ENCODE measurements around the gene KCNMB2. TPM values are rescaled to one million over a fixed set of nuclear protein-coding genes. Genes with fewer than 3 reads are reported as not detected.
A peak's percentile ranks its signal among the peaks of the same experiment; 100 is the strongest.
"Not testable (repeated sequence)": the region's sequence is repeated elsewhere in the genome, so short reads cannot be mapped to it uniquely, and the experiment has no call there.

Gene KCNMB2
- 25.2 TPM for polyA plus RNA-seq (ENCODE audit: insufficient read length)
- long read RNA-seq, donor 1, transcript KCNMB2-201 (4 exons, 2,271 nt) = major isoform, 10 of 10 reads
- long read RNA-seq, donor 1, partial matches to known transcripts = 0 of 10 reads
- long read RNA-seq, donor 1, other reads (novel, unspliced or antisense) = 0 of 10 reads
- long read RNA-seq, donor 2, transcript KCNMB2-201 (4 exons, 2,271 nt) = major isoform, 7 of 12 reads
- long read RNA-seq, donor 2, partial matches to known transcripts = 5 of 12 reads
- long read RNA-seq, donor 2, other reads (novel, unspliced or antisense) = 0 of 12 reads
- long read RNA-seq, donor 3, partial matches to known transcripts = 0 of 2 reads
- long read RNA-seq, donor 3, other reads (novel, unspliced or antisense) = 0 of 2 reads
- long read RNA-seq, donor 4, partial matches to known transcripts = 0 of 1 reads
- long read RNA-seq, donor 4, other reads (novel, unspliced or antisense) = 0 of 1 reads
- long read RNA-seq, donor 5, transcript KCNMB2-201 (4 exons, 2,271 nt) = major isoform, 15 of 15 reads
- long read RNA-seq, donor 5, partial matches to known transcripts = 0 of 15 reads
- long read RNA-seq, donor 5, other reads (novel, unspliced or antisense) = 0 of 15 reads
- long read RNA-seq, donor 6, transcript KCNMB2-201 (4 exons, 2,271 nt) = major isoform, 8 of 8 reads
- long read RNA-seq, donor 6, partial matches to known transcripts = 0 of 8 reads
- long read RNA-seq, donor 6, other reads (novel, unspliced or antisense) = 0 of 8 reads
- long read RNA-seq, donor 7, transcript KCNMB2-201 (4 exons, 2,271 nt) = major isoform, 12 of 12 reads
- long read RNA-seq, donor 7, partial matches to known transcripts = 0 of 12 reads
- long read RNA-seq, donor 7, other reads (novel, unspliced or antisense) = 0 of 12 reads
- long read RNA-seq, donor 8, partial matches to known transcripts = 0 of 3 reads
- long read RNA-seq, donor 8, other reads (novel, unspliced or antisense) = 0 of 3 reads

DNA sequence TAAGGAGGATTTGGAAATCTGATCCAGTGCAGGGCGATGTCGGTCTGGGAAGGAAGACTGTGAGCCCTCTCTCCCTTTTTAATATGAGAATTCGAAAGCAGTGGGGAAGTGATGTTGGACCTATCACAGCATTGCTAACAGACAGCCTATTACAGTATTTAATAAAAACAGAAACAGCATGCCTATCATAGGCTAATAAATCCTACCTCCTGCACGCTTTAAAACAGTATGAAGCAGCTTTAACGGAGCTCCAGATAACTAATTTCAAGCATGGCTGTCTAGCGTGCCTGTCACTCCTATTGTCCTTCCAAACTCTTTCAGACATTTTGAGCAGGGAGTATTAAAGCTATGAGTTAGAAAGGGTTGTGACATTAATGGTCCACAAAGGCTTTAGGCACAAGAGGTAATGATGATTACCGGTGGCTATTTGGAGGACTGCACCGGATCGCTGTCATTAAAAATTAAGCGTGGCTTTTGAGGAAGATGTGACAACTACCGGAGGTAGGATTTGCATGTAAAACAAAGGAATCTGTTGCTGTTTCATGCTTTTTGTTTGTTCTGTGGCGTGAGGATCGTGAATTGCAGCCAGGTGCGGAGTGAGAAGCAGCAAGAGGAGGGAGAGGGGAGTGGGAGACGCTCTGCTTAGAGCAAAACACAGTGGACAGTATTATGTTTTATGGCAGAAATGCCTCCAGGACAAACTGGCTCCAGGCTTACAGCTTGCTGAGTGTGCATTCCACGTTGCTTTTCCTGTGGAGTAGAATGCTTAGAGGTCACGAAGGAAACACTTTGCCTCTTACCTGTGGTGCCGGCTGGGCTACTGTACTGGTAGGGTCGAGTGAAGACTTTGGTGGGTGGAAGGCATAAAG is at the start of gene KCNMB2:
TSS of gene KCNMB2 (plus strand) at position 226 of the 869 bp plus-strand sequence.
- DNase-seq = peak; percentile 50

DNA sequence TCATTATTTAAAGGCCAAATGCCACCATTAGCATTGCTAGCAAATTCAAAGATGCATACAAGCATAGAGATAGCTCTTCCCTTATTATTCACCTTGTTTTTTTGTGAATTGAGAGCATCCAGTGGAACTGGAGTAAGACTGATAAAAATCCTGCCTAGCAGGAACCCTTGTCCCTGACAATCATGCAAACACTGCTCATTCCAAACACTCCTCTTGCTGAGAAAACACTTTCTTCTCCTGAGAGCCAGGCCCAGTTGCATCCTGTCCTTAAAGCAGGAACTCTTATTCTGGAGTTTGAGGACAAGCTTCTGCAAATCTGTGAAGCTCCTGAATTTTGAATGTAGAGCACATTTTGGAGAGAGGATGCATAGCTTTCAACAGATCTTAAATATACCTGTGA is 49.3 kb upstream of the KCNMB2 start:
- no peak for DNase-seq

DNA sequence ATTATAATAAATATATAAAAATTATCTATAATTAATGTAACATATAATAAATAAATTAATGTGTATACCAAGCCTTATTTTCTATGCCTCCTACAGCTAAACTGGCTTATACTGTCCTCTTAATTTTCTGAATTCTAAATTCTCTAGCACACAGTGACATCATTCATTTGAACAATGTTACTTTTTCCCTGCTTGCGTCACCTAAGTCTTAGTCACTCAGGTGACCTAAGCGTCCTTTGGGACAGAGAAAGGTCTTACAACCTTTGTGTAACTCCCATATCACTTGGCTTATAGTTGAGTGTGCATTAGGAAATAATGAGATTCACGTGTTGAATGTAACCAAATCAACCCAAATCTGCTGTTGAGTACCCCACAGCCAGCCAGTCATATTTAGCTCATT is 48.5 kb upstream of the KCNMB2 start:
- no peak for DNase-seq

DNA sequence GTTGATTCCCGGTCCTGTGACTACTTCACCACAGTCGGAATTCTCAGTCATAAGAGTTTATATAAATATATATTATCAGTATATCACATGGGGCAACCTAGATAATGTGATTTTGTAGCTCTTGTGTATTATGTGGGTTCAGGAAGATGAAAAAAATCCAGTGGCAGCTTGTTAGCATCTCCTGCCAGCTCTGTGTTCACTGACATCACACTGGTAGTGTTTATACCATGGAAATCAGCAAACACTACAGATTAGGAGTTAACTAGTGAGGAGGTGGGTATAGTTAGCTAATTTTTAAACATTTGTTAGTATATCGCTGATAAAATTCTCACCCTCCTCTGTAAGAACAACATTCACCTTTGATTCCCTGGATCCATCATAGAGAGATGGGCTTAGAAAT is 44.5 kb upstream of the KCNMB2 start:
- DNase-seq = no peak

DNA sequence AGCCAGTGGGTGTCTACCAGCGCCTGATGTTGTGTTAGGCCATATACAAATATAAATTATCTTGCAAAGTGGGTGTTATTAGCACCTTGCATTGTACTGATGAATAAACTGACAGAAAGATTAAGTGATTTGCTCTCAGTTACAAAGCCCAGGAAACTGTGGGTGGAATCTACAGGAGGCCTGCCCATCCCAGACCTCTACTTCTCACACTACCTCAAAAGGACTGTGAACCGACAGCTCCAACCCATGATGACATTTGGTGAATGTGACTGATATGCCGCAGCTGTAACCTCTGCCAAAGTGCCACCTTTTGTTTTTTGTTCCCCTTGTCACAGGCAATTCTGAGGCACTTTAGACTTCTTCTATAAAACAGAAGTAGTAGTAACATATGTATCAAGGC is 43.7 kb upstream of the KCNMB2 start:
- no peak for DNase-seq

DNA sequence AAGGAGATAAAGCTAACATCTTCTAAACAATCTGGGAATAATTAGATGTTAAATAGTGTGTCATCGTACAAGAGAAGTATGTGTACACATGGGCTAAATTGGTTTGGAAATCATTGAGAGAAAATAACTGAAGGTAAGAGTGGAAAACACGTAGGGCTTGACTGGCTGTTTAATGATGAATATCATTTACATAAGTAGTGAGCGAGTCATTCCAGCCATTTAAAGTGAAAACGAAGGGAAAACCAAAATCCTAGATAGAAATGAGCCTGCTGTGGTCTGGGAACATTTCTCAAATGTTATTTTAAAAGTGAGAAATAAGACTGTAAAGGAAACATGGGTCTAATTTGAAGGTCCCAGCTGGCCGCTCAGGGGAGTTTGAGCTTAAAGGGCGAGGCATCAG is 41.9 kb upstream of the KCNMB2 start:
- no peak for DNase-seq

DNA sequence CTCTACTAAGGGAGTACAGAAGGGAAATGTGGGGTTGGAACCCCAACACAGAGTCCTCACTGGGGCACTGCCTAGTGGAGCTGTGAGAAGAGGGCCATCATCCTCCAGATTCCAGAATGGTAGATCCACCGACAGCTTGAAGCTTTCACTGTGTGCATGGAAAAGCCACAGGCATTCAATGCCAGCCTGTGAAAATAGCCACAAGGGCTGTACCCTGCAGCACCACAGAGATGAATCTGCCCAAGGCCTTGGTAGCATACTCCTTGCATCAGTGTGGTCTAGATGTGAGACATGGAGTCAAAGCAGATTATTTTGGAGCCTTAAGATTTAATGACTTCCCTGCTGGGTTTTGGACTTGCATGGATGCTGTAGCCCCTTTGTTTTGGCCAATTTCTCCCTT is 39.3 kb upstream of the KCNMB2 start:
- no peak for DNase-seq

DNA sequence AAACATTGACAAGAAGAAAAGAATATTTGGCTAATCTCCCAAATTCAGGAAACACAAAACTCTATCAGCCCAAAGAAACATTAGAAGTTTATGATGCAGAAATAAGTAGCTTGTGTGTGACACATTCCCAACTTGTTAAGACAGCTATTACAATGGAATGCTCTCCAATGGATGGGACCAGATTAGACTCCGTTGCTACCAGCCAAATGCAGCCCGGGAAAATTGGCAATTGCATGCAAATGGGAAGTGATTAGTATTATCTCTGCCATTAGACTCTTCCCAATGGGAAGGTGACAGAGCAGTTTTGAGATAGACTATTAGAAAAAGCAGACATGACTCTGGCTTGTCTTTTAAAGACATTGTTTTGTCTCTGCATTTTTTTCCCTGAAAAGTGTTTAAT is 37.4 kb upstream of the KCNMB2 start:
- no peak for DNase-seq

DNA sequence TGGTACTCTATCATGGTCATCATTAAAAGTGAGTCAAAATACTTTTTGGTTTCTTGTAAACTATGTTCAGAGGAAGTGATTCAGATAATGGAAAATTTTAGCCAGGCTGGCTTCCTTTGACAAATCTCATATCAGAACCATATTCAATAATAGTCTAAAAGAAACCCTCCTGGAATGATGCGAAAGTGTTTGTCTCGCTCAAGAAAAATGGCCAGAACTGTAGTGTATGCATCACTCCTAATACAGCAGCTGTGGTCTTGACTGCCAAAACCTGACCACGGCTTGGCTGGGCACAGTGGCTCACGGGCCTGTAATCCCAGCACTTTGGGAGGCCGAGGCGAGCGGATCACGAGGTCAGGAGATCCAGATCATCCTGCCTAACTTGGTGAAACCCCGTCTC is 35.6 kb upstream of the KCNMB2 start:
- no peak for DNase-seq

DNA sequence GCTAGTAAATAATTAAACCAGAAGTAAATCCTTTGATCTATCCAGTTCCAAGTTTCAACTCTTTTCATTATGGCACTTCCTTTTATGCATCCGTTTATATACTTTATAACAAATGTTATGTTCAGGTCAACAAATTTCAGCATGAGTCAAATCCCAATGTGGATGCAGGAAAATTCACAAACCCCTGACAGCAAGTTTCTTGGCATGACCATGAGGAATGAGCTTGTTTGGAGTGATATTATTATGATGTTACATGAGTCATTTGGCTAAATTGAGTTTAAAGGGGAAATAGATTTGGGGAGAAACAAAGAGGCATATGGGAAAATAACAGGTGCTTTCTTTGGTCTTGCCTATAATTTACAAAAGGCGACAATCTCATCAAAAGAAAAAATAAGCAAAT is 32.1 kb upstream of the KCNMB2 start:
- DNase-seq = no peak

DNA sequence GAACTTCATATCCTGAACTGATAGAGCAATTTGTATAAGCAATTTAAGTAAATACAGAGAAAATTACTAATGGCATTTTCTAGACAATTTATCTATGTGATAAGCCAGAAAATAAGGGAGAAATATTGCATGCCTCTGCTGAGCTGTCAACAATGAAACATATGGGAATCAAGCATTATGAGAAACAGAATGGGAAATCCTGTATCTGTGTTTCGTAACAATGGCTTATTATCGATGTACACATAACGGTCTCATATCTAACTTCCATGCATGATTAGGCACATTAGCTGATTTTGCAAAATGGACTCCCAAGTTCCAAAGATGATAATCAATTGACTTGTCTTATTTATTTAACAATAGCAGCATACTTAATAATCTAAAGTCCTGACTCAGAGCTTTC is 30.4 kb upstream of the KCNMB2 start:
- DNase-seq = no peak

DNA sequence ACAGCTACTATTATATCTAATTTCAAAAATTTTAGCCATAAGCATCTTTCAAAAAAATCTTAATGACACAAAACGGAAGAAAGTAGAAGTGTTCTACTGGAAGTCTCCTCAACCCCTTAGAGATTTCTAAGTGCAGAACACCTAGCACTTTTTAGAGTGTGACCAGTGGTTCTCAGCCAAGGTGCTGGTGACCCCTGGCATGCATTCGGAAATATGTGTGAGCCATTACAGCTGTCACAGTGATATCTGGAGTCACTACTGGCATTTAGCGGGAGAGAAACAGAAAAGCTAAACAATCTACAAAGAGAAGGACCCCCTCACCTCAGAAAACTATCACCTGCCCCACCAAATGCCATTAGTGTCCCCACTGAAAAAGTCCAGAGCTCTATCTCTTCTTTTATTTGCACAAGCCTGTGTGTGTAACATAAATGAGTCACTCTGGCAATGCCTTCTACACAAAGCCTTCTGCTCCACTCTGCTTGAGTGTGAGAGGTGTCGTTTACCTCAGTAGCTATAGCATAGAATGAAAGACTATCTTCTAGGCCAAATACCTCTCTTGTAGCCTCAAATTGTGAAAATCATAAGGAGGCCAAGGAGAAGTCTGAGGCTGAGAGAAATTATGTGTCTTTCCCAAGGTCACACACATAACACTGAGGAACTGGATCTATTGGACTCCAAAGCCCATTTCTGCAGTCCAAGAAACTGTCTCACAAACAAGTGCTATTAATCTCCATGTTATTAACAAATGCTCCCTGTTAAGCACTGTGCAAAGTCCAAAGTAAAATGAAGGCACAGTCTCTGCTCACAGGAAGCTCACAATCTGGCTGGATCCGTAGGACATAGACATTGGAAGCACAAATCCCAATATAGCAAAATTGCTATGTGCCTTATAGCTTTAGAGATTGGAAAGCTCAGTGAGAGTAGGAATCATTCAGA is 28.5 kb upstream of the KCNMB2 start:
- no peak for DNase-seq

DNA sequence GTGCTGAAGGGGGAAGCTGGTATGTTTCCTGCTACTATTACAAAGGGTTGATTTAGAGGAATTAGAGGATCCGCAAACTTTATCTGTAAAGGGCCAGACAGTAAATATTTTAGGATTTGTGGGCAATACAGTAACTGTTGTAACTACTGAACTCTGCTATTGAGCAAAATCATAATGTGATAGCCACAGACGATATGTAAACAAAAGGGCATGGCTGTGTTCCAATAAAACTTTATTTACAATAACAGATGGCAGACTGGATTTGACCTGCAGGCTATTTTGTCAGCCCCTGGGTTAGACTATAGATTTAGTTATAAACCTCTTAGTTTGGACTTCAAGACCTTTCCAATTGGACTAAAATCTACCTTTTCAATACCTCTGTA is 27.8 kb upstream of the KCNMB2 start:
- no peak for DNase-seq

DNA sequence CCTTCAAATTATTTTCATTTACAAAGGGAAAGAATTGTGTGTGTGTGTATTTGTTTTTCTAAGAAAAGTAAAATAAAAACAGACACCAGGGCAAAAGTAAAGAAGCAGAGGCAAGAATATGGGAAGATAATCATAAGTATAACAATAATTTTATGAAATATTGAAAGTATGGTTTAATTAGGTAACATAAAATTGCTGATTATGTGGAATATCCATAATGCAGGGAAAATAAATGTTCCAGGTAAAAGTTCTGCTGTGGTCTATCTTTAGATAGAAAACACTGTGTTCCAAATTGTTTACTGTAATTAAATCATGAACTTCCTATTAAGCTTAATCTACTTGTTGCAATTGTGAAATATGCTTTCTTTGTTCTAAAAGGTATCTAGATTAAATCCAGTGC is 25.7 kb upstream of the KCNMB2 start:
- no peak for DNase-seq

DNA sequence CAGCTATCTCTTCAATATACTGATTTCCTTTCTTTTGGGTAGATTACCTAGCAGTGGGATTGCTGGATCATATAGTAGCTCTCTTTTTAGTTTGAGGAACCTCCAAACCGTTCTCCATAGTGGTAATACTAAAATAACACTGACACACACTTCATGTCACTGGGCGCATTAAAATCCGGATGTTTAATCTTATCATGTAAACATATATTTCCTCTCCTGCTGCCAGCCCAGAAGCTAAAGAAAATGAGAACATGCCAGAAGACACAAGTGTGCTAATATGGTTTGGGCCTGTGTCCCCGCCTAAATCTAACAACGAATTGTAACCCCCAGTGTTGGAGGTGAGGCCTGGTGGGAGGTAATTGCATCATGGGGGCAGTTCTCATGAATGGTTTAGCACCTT is 23.6 kb upstream of the KCNMB2 start:
- no peak for DNase-seq

DNA sequence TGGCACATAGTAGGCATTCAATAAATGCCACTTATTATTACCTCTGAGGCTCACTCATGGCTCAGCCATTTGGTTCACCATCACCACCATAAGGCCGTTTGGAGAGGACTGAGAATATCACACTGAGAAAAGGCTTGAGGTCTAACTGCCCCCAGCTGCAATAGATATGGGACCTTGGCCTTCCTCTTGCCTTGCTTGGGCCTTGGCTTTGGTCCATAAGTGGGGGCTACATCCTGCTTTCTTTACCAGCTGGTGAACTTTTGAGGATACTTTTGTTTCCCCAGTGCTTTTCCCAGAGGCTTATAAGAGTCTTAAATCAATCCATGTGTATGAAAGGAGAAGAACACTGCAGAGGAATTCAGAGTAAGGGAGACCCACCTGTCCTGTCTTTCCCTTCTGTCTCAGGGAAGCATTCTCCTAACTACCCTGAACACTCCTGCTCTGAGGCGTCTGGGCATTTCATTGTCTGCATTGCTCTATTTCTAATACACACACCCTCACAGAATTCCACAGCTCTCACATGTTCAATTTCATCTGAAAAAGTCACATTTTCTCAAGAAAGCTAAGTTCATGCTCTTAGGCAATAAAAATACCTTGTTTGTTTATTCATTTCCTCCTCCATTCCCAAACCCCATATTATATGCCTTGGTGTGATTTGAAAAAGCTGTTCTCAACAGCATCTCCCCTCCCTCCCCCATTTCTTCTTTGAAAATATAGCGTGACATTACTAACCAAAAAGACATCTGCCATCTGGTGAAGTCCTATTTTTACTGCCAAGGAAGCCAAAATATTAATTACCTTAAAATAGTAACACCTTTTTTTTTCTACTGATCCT is 22.5 kb upstream of the KCNMB2 start:
- DNase-seq = peak; percentile 46

DNA sequence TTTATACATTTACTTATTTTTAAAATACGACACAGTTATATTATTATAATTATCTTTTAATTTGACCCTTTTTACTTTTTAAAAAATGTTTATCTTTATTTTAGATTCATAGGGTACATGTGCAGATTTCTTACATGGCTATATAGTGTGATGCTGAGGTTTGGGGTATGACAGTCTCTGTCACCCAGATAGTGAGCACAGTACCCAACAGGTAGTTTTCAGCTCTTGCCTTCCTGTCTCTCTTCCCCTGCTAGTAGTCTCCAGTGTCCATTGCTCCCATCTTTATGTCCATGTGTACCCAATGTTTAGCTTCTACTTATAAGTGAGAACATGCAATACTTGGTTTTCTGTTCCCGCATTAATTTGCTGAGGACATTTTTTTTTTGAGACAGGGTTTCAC is 21.8 kb upstream of the KCNMB2 start:
- DNase-seq = no peak

DNA sequence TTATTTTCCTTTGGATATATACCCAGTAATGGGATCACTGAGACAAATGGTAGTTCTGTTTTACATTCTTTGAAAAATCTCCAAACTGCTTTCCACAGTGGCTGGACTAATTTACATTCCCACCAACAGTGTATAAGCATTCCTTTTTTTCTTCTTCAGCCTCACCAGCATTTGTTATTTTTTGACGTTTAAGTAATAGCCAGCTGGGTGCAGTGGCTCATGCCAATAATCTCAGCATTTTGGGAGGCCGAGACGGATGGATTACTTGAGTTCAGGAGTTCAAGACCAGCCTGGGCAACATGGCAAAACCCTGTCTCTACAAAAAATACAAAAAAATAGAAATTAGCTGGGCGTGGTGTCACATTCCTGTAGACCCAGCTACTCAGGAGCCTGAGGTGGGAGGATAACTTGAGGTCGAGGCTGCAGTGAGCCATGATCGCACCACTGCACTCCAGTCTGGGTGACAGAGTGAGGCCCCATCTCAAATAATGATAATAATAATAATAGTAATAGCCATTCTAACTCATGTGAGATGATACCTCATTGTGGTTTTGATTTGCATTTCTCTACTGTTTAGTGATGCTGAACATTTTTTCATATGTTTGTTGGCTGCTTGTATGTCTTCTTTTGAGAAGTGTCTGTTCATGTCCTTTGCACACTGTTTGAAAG is 21.0 kb upstream of the KCNMB2 start:
- not testable (repeated sequence) for DNase-seq

DNA sequence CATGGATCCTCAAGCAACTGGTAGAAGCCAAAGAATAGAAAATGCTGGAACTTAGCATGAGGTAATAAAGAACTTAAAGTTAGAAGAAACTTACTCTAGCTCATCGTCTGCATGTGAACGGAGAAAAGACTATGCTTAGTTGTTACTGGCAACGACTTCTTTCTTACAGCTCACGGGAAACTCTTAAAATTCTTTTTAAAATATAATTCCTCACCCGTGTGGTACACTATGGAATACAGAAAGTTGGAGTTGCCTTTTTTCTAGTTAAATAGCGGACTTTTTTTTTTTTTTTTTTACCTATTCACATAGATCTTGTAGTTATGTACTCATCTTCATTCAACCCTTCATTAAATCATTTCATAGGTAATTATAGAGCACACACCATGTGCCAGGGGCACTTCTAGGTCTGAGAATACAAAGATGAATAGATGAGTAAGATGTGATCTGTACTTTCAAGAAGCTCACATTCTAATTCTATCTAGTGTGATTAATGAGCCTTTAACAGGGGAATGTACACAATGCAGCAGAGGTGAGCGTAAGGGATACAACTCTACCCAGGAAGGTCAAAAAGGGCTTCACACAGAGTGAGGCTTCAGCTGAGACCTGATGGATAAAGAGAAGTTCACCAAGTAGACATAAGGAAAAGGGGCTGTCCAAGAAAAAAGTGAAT is 18.4 kb upstream of the KCNMB2 start:
- DNase-seq = no peak

Measured in left kidney (tissue), 8 donors.